ENCODE data around the gene RNF222. TPM values are rescaled to one million over a fixed set of nuclear protein-coding genes. Genes with fewer than 3 reads are reported as not detected.
"Not testable (repeated sequence)": the region's sequence is repeated elsewhere in the genome, so short reads cannot be mapped to it uniquely, and the experiment has no call there.

RNF222 gene
- polyA plus RNA-seq, 4 donors: 0.04 to 0.27 (median 0.13) TPM; not detected in 1

GRCh38 chr17:8350339-8350738, 47.3 kb downstream of the RNF222 start:
- no peak for DNase-seq (ENCODE audit: low read depth in 4 of 4, low spot score in 2 of 4)

- DNase-seq (ENCODE audit: low read depth in 4 of 4, low spot score in 2 of 4): not testable (repeated sequence)
Measured at GRCh38 chr17:8347001-8347400, 50.6 kb downstream of the RNF222 start.

- DNase-seq (ENCODE audit: low read depth in 4 of 4, low spot score in 2 of 4): no peak
Measured at GRCh38 chr17:8345951-8346665, 51.5 kb downstream of the RNF222 start.

GRCh38 chr17:8345052-8345690, 52.5 kb downstream of the RNF222 start:
- DNase-seq (ENCODE audit: low read depth in 4 of 4, low spot score in 2 of 4): no peak

- no peak for DNase-seq (ENCODE audit: low read depth in 4 of 4, low spot score in 2 of 4)
Measured at GRCh38 chr17:8341456-8341855, 56.2 kb downstream of the RNF222 start.

Other genes with a start within 250 kb of the RNF222 start
- gene PER1, start 245.4 kb downstream of the RNF222 start, polyA plus RNA-seq (ENCODE audit: insufficient read length in 4 of 4): 10 to 100 TPM; 19.7 to 37.7 (median 30.8) TPM
- 100 to 1,000 TPM; 107 to 139 (median 124) TPM for gene VAMP2, start 234.9 kb downstream of the RNF222 start, polyA plus RNA-seq (ENCODE audit: insufficient read length in 4 of 4)
- 10 to 100 TPM; 24.1 to 25.9 (median 24.4) TPM for gene TMEM107, start 221.4 kb downstream of the RNF222 start, polyA plus RNA-seq (ENCODE audit: insufficient read length in 4 of 4)
- 1 to 10 TPM; 3.7 to 6.5 (median 5.0) TPM for gene BORCS6, start 207.6 kb downstream of the RNF222 start, polyA plus RNA-seq (ENCODE audit: insufficient read length in 4 of 4)
- gene AURKB, start 187.3 kb downstream of the RNF222 start, polyA plus RNA-seq (ENCODE audit: insufficient read length in 4 of 4): 10 to 100 TPM; 26.7 to 40.2 (median 36.0) TPM
- 10 to 100 TPM; 19.1 to 41.3 (median 30.1) TPM for gene CTC1, start 149.8 kb downstream of the RNF222 start, polyA plus RNA-seq (ENCODE audit: insufficient read length in 4 of 4)
- gene PFAS, start 148.5 kb downstream of the RNF222 start, polyA plus RNA-seq (ENCODE audit: insufficient read length in 4 of 4): 10 to 100 TPM; 37.3 to 51.0 (median 44.5) TPM
- 10 to 100 TPM; 27.8 to 36.7 (median 31.5) TPM for gene RANGRF, start 109.2 kb downstream of the RNF222 start, polyA plus RNA-seq (ENCODE audit: insufficient read length in 4 of 4)
- gene SLC25A35, start 102.4 kb downstream of the RNF222 start, polyA plus RNA-seq (ENCODE audit: insufficient read length in 4 of 4): 1 to 10 TPM; 4.2 to 4.8 (median 4.4) TPM
- gene ARHGEF15, start 87.6 kb downstream of the RNF222 start, polyA plus RNA-seq (ENCODE audit: insufficient read length in 4 of 4): 10 to 100 TPM; 15.0 to 20.4 (median 18.5) TPM
- gene ODF4, start 58.0 kb downstream of the RNF222 start, polyA plus RNA-seq (ENCODE audit: insufficient read length in 4 of 4): not detected
- gene RPL26, start 14.6 kb downstream of the RNF222 start, polyA plus RNA-seq (ENCODE audit: insufficient read length in 4 of 4): 1,000 to 10,000 TPM; 2,416 to 3,586 (median 2,581) TPM
- 10 to 100 TPM; 30.3 to 57.9 (median 50.5) TPM for gene NDEL1, start 38.1 kb upstream of the RNF222 start, polyA plus RNA-seq (ENCODE audit: insufficient read length in 4 of 4)
- 100 to 1,000 TPM; 238 to 265 (median 259) TPM for gene MYH10, start 232.9 kb upstream of the RNF222 start, polyA plus RNA-seq (ENCODE audit: insufficient read length in 4 of 4)